Activated T-cell treated with anti-CD3 and anti-CD28 coated beads, Interleukin-2, amount 50 U/mL, for 48 hours (primary cell): ENCODE data around the gene ASAH2B.

ENCODE experiments used
- DNase-seq, 2 experiments: peaks; one replicate each; pipeline ENCODE4 v3.0.0-alpha.2; 2020

Gene ASAH2B

GRCh38 chr10:50799595-50799994, 59.9 kb downstream of the ASAH2B start:
- no peak for DNase-seq

- DNase-seq, result no peak
Observed at GRCh38 chr10:50805981-50806622, 66.4 kb downstream of the ASAH2B start.

- no peak for DNase-seq
Observed at GRCh38 chr10:50807851-50808776, 68.4 kb downstream of the ASAH2B start.
